Gastrocnemius medialis (tissue), 4 donors: Measurements from ENCODE around the gene CAPNS2. TPM values are rescaled to one million over a fixed set of nuclear protein-coding genes. Genes with fewer than 3 reads are reported as not detected.

Experiments
- ATAC-seq, 2 donors: fragments of 150-250 bp; one replicate each; pipeline ENCODE4 v1.9.1; 2016
- DNase-seq, 2 donors: peaks; one replicate each; pipeline ENCODE4 v3.0.0-alpha.2; 2019
- H3K27ac ChIP-seq, 4 donors: fragments of 200-600 bp; sonication (generic); 1 replicate in 1 of 4; 2 replicates in 3 of 4; pipeline ENCODE4 v1.5.1; 2016 to 2018; ENCODE audit warnings: mild to moderate bottlenecking in 2 of 4, moderate library complexity in 1 of 4
- H3K27me3 ChIP-seq, 3 donors: fragments of 200-600 bp; sonication (generic) in 2 of 3; 1 replicate in 1 of 3; 2 replicates in 2 of 3; pipeline versions ENCODE4 v1.5.1 to v1.6.0; 2016 to 2019; ENCODE audit warnings: mild to moderate bottlenecking in 1 of 3, moderate library complexity in 1 of 3
- H3K36me3 ChIP-seq, 2 donors: fragments of 200-600 bp; sonication (generic) in 1 of 2; one replicate each; pipeline ENCODE4 v1.5.1; 2017 to 2018
- H3K4me1 ChIP-seq, 2 donors: fragments of 200-600 bp; sonication (generic) in 1 of 2; one replicate each; pipeline ENCODE4 v1.5.1; 2016 to 2017; ENCODE audit warnings: mild to moderate bottlenecking in 2 of 2
- H3K4me3 ChIP-seq, 4 donors: fragments of 200-600 bp; sonication (generic) in 3 of 4; 1 replicate in 1 of 4; 2 replicates in 3 of 4; pipeline ENCODE4 v1.5.1; 2016 to 2019; ENCODE audit warnings: mild to moderate bottlenecking in 2 of 4
- H3K9me3 ChIP-seq, 3 donors: fragments of 200-600 bp; sonication (generic) in 2 of 3; 1 replicate in 1 of 3; 2 replicates in 2 of 3; pipeline ENCODE4 v1.5.1; 2016 to 2019
- CTCF ChIP-seq, 5 experiments: fragments of 450-650 bp in 3 of 5; fragments of 200-600 bp in 2 of 5; sonication (generic) in 2 of 5; IDR thresholded peaks in 4 of 5; conservative IDR thresholded peaks in 1 of 5; 1 replicate in 4 of 5; 2 replicates in 1 of 5; pipeline ENCODE4 v1.5.1; 2016 to 2019; ENCODE audit warnings: antibody characterized with exemption in 5 of 5, mild to moderate bottlenecking in 3 of 5, moderate library complexity in 3 of 5
- POLR2A ChIP-seq, 2 donors: fragments of 450-650 bp; IDR thresholded peaks; one replicate each; pipeline ENCODE4 v1.6.1; 2017; ENCODE audit warnings: antibody characterized with exemption in 2 of 2, mild to moderate bottlenecking in 2 of 2, moderate library complexity in 2 of 2
- in situ Hi-C, 4 donors: fragments of 200-750 bp; cut with MboI; loops; one replicate each; pipeline versions ENCODE4 v1.15.0 to v1.8.0; 2017; ENCODE audit warnings: low sequenced_read_pairs in 4 of 4
- intact Hi-C: fragments of 100-400 bp; cut with DNase I; formaldehyde crosslinking; loops from one replicate; pipeline ENCODE4 v1.15.1; 2023; ENCODE audit warnings: low total_unique reads
- total RNA-seq, 4 donors: library from RNA; depleted of rRNA; stranded (reverse); fragments of >200 nt; gene quantifications; one replicate each; pipeline versions ENCODE4 v1.1.0 to v1.2.3, GENCODE V29; 2016

Gene CAPNS2
- total RNA-seq, 4 donors from 2014 or later = not detected

GRCh38 chr16:55529018-55529417, 37.5 kb upstream of the CAPNS2 start:
- TF ChIP-seq CTCF (IDR thresholded peaks at IDR 0.05 in 4 of 5, conservative IDR thresholded peaks at IDR 0.05 in 1 of 5) (no peak), POLR2A (IDR thresholded peaks at IDR 0.05) (no peak)
- intact Hi-C loops (no loop called here), in situ Hi-C loops (no loop called here)
- Histone ChIP-seq H3K27ac (peak overlapping the region in 1 of 4 donors; percentile 8), H3K4me1 (no peaks in the 10 kb centered on the region), H3K4me3 (no peak overlapping the region), H3K36me3 (no peaks in the 10 kb centered on the region), H3K27me3 (no peaks in the 10 kb centered on the region), H3K9me3 (no peaks in the 10 kb centered on the region)
- DNase-seq (no peak), ATAC-seq (peak; percentile 49 to 84)

GRCh38 chr16:55530316-55530856, 36.1 kb upstream of the CAPNS2 start:
- TF ChIP-seq CTCF (IDR thresholded peaks at IDR 0.05 in 4 of 5, conservative IDR thresholded peaks at IDR 0.05 in 1 of 5) (no peak), POLR2A (IDR thresholded peaks at IDR 0.05) (no peak)
- DNase-seq (no peak), ATAC-seq (no peak)
- intact Hi-C loops = no loop called here
- H3K36me3 ChIP-seq = no peaks in the 10 kb centered on the region
- H3K27me3 ChIP-seq = no peaks in the 10 kb centered on the region
- no peaks in the 10 kb centered on the region for H3K9me3 ChIP-seq
- no peak overlapping the region for H3K27ac ChIP-seq
- in situ Hi-C loops = no loop called here
- H3K4me1 ChIP-seq = no peaks in the 10 kb centered on the region
- H3K4me3 ChIP-seq = no peak overlapping the region

- TF ChIP-seq POLR2A (IDR thresholded peaks at IDR 0.05) (no peak), CTCF (IDR thresholded peaks at IDR 0.05 in 4 of 5, conservative IDR thresholded peaks at IDR 0.05 in 1 of 5) (no peak)
- in situ Hi-C loops = no loop called here
- no peak overlapping the region for H3K27ac ChIP-seq
Observed at GRCh38 chr16:55532227-55532626, 34.3 kb upstream of the CAPNS2 start.

GRCh38 chr16:55534756-55535155, 31.7 kb upstream of the CAPNS2 start:
- H3K4me3 ChIP-seq = no peak overlapping the region
- ATAC-seq (no peak), DNase-seq (no peak)
- no peaks in the 10 kb centered on the region for H3K36me3 ChIP-seq
- no peaks in the 10 kb centered on the region for H3K27me3 ChIP-seq
- no peaks in the 10 kb centered on the region for H3K9me3 ChIP-seq
- no peak for TF ChIP-seq CTCF (IDR thresholded peaks at IDR 0.05 in 4 of 5, conservative IDR thresholded peaks at IDR 0.05 in 1 of 5)
- no peak for TF ChIP-seq POLR2A (IDR thresholded peaks at IDR 0.05)
- in situ Hi-C loops = no loop called here
- no peaks in the 10 kb centered on the region for H3K4me1 ChIP-seq
- intact Hi-C loops = no loop called here
- no peak overlapping the region for H3K27ac ChIP-seq

More at GRCh38 chr16:55532227-55532626, 34.3 kb upstream of the CAPNS2 start:
- H3K36me3 ChIP-seq = no peaks in the 10 kb centered on the region
- DNase-seq = no peak
- H3K4me3 ChIP-seq = no peak overlapping the region
- intact Hi-C loops = no loop called here
- no peaks in the 10 kb centered on the region for H3K9me3 ChIP-seq
- no peaks in the 10 kb centered on the region for H3K4me1 ChIP-seq
- H3K27me3 ChIP-seq = no peaks in the 10 kb centered on the region
- ATAC-seq = no peak

- in situ Hi-C loops (no loop called here), intact Hi-C loops (no loop called here)
- H3K4me3 ChIP-seq = no peak overlapping the region
- ATAC-seq (no peak), DNase-seq (no peak)
- peak overlapping the region in 2 of 4 donors; percentile 14 to 35 for H3K27ac ChIP-seq
- no peak for TF ChIP-seq CTCF (IDR thresholded peaks at IDR 0.05 in 4 of 5, conservative IDR thresholded peaks at IDR 0.05 in 1 of 5)
- no peak for TF ChIP-seq POLR2A (IDR thresholded peaks at IDR 0.05)
- peaks cover 0 to 4% of the 10 kb centered on the region in 2 donors for H3K4me1 ChIP-seq
- no peaks in the 10 kb centered on the region for H3K9me3 ChIP-seq
- H3K36me3 ChIP-seq = no peaks in the 10 kb centered on the region
- no peaks in the 10 kb centered on the region for H3K27me3 ChIP-seq
Observed at GRCh38 chr16:55539049-55539448, 27.4 kb upstream of the CAPNS2 start.
